ENCODE data around the gene MNT. TPM values are rescaled to one million over a fixed set of nuclear protein-coding genes. Genes with fewer than 3 reads are reported as not detected.

Gene MNT
- total RNA-seq, 1 experiment from 2014 or later = 24.4 TPM

DNA sequence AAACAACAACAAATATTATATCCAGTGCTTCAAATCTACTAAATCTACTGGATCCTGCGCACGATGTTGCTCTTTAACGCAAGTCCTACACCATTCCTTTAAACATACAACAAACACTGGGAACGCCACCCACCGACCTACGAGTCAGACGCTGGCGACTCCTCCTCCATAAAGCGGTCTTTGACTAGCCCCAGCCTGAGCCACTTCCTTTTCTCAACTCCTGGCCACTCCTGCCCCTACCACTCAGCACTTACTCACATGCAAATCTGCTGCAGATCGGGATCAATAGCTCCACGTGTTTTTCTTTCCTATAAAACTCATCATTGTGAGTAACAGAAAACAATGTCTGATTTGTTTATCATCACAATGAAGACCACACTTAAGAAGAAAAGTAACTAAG is 32.8 kb upstream of the MNT start:
- Mint-ChIP-seq H3K4me1 (ENCODE audit: low read depth, unreplicated experiment) (no peaks in the 10 kb centered on the region), H3K4me3 (ENCODE audit: unreplicated experiment) (no peak overlapping the region), H3K36me3 (ENCODE audit: insufficient read depth, unreplicated experiment) (peaks cover 56% of the 10 kb centered on the region), H3K27ac (ENCODE audit: unreplicated experiment) (no peak overlapping the region), H3K27me3 (ENCODE audit: insufficient read depth, unreplicated experiment) (no peaks in the 10 kb centered on the region), H3K9me3 (ENCODE audit: unreplicated experiment) (no peaks in the 10 kb centered on the region)
- H3K9me3 ChIP-seq = no peaks in the 10 kb centered on the region
- ChIA-PET POLR2A (no interaction called here), CTCF (no interaction called here)
- BruUV-seq (replicated peaks) = no TSS peak
- DNase-seq = no peak
- H3K27me3 ChIP-seq (replicated peaks; ENCODE audit: control insufficient read depth, insufficient read depth, low read length) = no peaks in the 10 kb centered on the region
- intact Hi-C loops (cut with micrococcal nuclease; ENCODE audit: unreplicated experiment) = no loop called here
- peaks cover 5% of the 10 kb centered on the region for H3K36me3 ChIP-seq (ENCODE audit: control insufficient read depth, insufficient read depth, low read length)
- no peak overlapping the region for H3K4me3 ChIP-seq (ENCODE audit: low read depth, low read length)
- TF ChIP-seq, protein P1, sequence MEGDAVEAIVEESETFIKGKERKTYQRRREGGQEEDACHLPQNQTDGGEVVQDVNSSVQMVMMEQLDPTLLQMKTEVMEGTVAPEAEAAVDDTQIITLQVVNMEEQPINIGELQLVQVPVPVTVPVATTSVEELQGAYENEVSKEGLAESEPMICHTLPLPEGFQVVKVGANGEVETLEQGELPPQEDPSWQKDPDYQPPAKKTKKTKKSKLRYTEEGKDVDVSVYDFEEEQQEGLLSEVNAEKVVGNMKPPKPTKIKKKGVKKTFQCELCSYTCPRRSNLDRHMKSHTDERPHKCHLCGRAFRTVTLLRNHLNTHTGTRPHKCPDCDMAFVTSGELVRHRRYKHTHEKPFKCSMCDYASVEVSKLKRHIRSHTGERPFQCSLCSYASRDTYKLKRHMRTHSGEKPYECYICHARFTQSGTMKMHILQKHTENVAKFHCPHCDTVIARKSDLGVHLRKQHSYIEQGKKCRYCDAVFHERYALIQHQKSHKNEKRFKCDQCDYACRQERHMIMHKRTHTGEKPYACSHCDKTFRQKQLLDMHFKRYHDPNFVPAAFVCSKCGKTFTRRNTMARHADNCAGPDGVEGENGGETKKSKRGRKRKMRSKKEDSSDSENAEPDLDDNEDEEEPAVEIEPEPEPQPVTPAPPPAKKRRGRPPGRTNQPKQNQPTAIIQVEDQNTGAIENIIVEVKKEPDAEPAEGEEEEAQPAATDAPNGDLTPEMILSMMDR (IDR thresholded peaks at IDR 0.05; ENCODE audit: insufficient read depth in 1 of 2, low read depth in 1 of 2, low read length in 1 of 2, severe bottlenecking in 1 of 2, unreplicated experiment in 1 of 2) = no peak
- H3K4me1 ChIP-seq = no peaks in the 10 kb centered on the region

DNA sequence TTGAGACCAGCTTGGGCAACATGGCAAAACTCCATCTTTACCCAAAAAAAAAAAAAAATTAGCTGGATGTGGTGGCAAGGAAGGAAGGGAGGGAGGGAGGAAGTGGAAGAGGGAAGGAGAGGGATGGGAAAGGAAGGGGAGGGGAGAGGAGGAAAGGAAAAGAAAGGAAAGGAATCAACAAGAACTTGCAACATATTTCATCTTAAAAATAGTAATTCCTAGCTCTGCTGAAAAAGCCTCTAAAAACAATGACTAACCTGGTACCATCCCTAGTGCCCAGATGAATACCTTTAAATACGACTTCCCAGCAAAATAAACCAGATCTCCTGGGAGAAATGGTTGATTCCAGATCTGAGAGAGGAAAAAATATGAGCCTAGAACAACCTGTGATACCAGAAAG is 27.1 kb upstream of the MNT start:
- DNase-seq = no peak
- Histone ChIP-seq H3K4me1 (no peaks in the 10 kb centered on the region), H3K27me3 (replicated peaks; ENCODE audit: control insufficient read depth, insufficient read depth, low read length) (no peaks in the 10 kb centered on the region), H3K9me3 (no peaks in the 10 kb centered on the region), H3K36me3 (ENCODE audit: control insufficient read depth, insufficient read depth, low read length) (peaks cover under 1% of the 10 kb centered on the region; the same call in 1 of the 2 replicates), H3K4me3 (ENCODE audit: low read depth, low read length) (no peak overlapping the region)
- POLR2A ChIA-PET = no interaction called here
- no peaks in the 10 kb centered on the region for H3K4me1 Mint-ChIP-seq (ENCODE audit: low read depth, unreplicated experiment)
- H3K27me3 Mint-ChIP-seq (ENCODE audit: insufficient read depth, unreplicated experiment) = no peaks in the 10 kb centered on the region
- H3K4me3 Mint-ChIP-seq (ENCODE audit: unreplicated experiment) = no peak overlapping the region
- TF ChIP-seq, protein P1 (IDR thresholded peaks at IDR 0.05; ENCODE audit: insufficient read depth in 1 of 2, low read depth in 1 of 2, low read length in 1 of 2, severe bottlenecking in 1 of 2, unreplicated experiment in 1 of 2) = no peak
- H3K36me3 Mint-ChIP-seq (ENCODE audit: insufficient read depth, unreplicated experiment) = peaks cover 55% of the 10 kb centered on the region
- intact Hi-C loops (cut with micrococcal nuclease; ENCODE audit: unreplicated experiment) = no loop called here
- peak overlapping the region; percentile 9 for H3K27ac Mint-ChIP-seq (ENCODE audit: unreplicated experiment)
- no TSS peak for BruUV-seq (replicated peaks)
- H3K9me3 Mint-ChIP-seq (ENCODE audit: unreplicated experiment) = no peaks in the 10 kb centered on the region
- CTCF ChIA-PET = interaction anchor here (1.0 to 1.4 kb wide), 2 partner anchors 12 to 45 kb away, joined by 3 to 5 read pairs; no protein-coding TSS in a partner anchor

DNA sequence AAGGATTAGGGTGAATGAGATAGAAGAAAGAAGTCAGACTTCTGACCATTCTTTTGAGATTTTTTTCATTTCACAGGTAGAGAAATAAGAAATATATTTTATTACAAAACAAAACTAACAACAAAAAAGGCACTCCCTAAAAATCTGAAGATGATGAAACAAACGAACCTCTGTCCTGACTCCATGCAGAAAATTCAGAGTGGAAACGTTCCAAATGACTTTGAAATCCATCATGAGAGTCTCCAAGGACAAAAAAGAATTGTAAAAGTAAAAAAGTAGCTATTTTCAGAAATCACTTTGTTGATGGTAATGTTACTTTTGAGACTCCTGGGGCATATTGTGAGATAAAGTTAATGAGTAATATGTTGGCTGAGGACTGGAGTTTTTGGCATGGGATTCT is 26.4 kb upstream of the MNT start:
- H3K4me3 ChIP-seq (ENCODE audit: low read depth, low read length) = no peak overlapping the region
- TF ChIP-seq, protein P1 (IDR thresholded peaks at IDR 0.05; ENCODE audit: insufficient read depth in 1 of 2, low read depth in 1 of 2, low read length in 1 of 2, severe bottlenecking in 1 of 2, unreplicated experiment in 1 of 2) = no peak
- H3K27me3 Mint-ChIP-seq (ENCODE audit: insufficient read depth, unreplicated experiment) = no peaks in the 10 kb centered on the region
- no peaks in the 10 kb centered on the region for H3K9me3 Mint-ChIP-seq (ENCODE audit: unreplicated experiment)
- H3K36me3 ChIP-seq (ENCODE audit: control insufficient read depth, insufficient read depth, low read length) = no peaks in the 10 kb centered on the region; the same call in 1 of the 2 replicates
- peaks cover 52% of the 10 kb centered on the region for H3K36me3 Mint-ChIP-seq (ENCODE audit: insufficient read depth, unreplicated experiment)
- no peak for DNase-seq
- H3K27me3 ChIP-seq (replicated peaks; ENCODE audit: control insufficient read depth, insufficient read depth, low read length) = no peaks in the 10 kb centered on the region
- no peaks in the 10 kb centered on the region for H3K9me3 ChIP-seq
- H3K27ac Mint-ChIP-seq (ENCODE audit: unreplicated experiment) = no peak overlapping the region
- no peak overlapping the region for H3K4me3 Mint-ChIP-seq (ENCODE audit: unreplicated experiment)
- H3K4me1 Mint-ChIP-seq (ENCODE audit: low read depth, unreplicated experiment) = no peaks in the 10 kb centered on the region
- no peaks in the 10 kb centered on the region for H3K4me1 ChIP-seq
- intact Hi-C loops (cut with micrococcal nuclease; ENCODE audit: unreplicated experiment) = no loop called here
- POLR2A ChIA-PET = no interaction called here
- CTCF ChIA-PET = interaction anchor here (1.0 to 1.4 kb wide), 2 partner anchors 11 to 45 kb away, joined by 3 to 5 read pairs; no protein-coding TSS in a partner anchor
- no TSS peak for BruUV-seq (replicated peaks)

Data from Caco-2 (cell line).